PFSK-1 (cell line): ENCODE measurements around the gene TCP11L1.

Source experiments
- POLR2AphosphoS5 ChIP-seq: IDR thresholded peaks from 2 replicates; pipeline ENCODE4 v1.6.1; 2012; ENCODE audit warnings: low read depth, mild to moderate bottlenecking, control low read depth, low read length, moderate library complexity
- SIN3A ChIP-seq: IDR thresholded peaks from 2 replicates; pipeline ENCODE4 v1.6.1; 2012; ENCODE audit warnings: mild to moderate bottlenecking, low read length, moderate library complexity, borderline replicate concordance; ENCODE audit not compliant: insufficient read depth
- TAF1 ChIP-seq: IDR thresholded peaks from 2 replicates; pipeline ENCODE4 v1.6.1; 2012; ENCODE audit warnings: low read length, control low read depth, borderline replicate concordance; ENCODE audit not compliant: insufficient read depth
- TF ChIP-seq, protein P1 (sequence below), 2 experiments: IDR thresholded peaks; 2 replicates each; pipeline versions ENCODE4 v1.6.1 to v1.8.0; 2011 to 2012; ENCODE audit warnings: low read depth in 2 of 2, low read length in 2 of 2, control low read depth in 1 of 2, inconsistent platforms in 1 of 2, mild to moderate bottlenecking in 1 of 2, moderate library complexity in 1 of 2; ENCODE audit not compliant: insufficient read depth in 1 of 2

DNA sequence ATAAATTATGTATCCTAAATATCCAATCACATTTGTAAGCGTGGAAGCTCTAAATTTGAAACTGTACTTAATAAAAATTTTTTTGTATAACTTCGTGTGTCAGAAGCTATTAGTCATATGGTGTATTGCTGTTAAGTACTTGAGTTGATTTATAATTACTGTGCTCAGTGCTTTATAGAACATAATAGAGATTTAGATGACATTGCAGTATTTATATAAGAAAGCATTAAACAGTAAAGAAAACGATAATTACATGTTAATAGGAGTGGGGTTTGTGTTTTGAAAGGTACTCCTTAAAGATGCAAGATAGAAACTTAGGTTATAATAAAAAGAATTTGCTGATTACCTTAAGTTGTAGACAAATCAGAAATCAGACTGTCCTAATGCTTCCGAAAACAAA lies 5.9 kb upstream of the TCP11L1 start:
- TF ChIP-seq POLR2AphosphoS5 (no peak), SIN3A (no peak), TAF1 (no peak)
- TF ChIP-seq, protein P1, sequence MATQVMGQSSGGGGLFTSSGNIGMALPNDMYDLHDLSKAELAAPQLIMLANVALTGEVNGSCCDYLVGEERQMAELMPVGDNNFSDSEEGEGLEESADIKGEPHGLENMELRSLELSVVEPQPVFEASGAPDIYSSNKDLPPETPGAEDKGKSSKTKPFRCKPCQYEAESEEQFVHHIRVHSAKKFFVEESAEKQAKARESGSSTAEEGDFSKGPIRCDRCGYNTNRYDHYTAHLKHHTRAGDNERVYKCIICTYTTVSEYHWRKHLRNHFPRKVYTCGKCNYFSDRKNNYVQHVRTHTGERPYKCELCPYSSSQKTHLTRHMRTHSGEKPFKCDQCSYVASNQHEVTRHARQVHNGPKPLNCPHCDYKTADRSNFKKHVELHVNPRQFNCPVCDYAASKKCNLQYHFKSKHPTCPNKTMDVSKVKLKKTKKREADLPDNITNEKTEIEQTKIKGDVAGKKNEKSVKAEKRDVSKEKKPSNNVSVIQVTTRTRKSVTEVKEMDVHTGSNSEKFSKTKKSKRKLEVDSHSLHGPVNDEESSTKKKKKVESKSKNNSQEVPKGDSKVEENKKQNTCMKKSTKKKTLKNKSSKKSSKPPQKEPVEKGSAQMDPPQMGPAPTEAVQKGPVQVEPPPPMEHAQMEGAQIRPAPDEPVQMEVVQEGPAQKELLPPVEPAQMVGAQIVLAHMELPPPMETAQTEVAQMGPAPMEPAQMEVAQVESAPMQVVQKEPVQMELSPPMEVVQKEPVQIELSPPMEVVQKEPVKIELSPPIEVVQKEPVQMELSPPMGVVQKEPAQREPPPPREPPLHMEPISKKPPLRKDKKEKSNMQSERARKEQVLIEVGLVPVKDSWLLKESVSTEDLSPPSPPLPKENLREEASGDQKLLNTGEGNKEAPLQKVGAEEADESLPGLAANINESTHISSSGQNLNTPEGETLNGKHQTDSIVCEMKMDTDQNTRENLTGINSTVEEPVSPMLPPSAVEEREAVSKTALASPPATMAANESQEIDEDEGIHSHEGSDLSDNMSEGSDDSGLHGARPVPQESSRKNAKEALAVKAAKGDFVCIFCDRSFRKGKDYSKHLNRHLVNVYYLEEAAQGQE (IDR thresholded peaks at IDR 0.05; ENCODE audit: insufficient read depth in 1 of 2, low read depth in 2 of 2, low read length in 2 of 2): no peak
